Endothelial cell of umbilical vein (primary cell): ENCODE results near the gene FCGR3A. TPM values are rescaled to one million over a fixed set of nuclear protein-coding genes. Genes with fewer than 3 reads are reported as not detected.

Experiments used
- BruUV-seq: library from RNA; stranded (reverse); fragments of 400-500 nt; replicated peaks from 2 replicates; lab custom pipeline; 2021; lab: Mats Ljungman, UMichigan
- CTCF ChIA-PET: fragments of 300-600, 350-600 bp; sonication (Branson Sonifier 250); formaldehyde crosslinking; loops from one replicate; lab custom pipeline; 2021; ENCODE audit warnings: antibody characterized with exemption, inconsistent platforms; lab: Charles Lee
- POLR2A ChIA-PET: fragments of 300-600, 350-600 bp; sonication (Branson Sonifier 250); formaldehyde crosslinking; loops from one replicate; lab custom pipeline; 2021; ENCODE audit warnings: antibody characterized with exemption, inconsistent platforms; lab: Charles Lee
- DNase-seq: peaks from one replicate; pipeline ENCODE4 v3.0.0-alpha.2; 2011; ENCODE audit warnings: low read depth, low spot score
- FAIRE-seq: peaks from 2 replicates; lab custom pipeline; 2011; peaks lifted over from hg19 to GRCh38; lab: Jason Lieb, UNC
- H2AFZ ChIP-seq: 2 replicates; pipeline ENCODE4 v1.6.0; 2012; ENCODE audit warnings: low read depth, low read length, control low read depth, inconsistent platforms
- H3K27ac ChIP-seq: 2 replicates; pipeline ENCODE4 v1.5.1; 2011; ENCODE audit warnings: low read depth, mild to moderate bottlenecking, control low read depth, low read length, moderate library complexity; ENCODE audit not compliant: insufficient read depth
- H3K27me3 ChIP-seq, 2 experiments: 2 replicates each; pipeline versions ENCODE4 v1.6.0 to v1.6.1; 2011; ENCODE audit warnings: low read length in 2 of 2, mixed read lengths in 1 of 2; ENCODE audit not compliant: control insufficient read depth in 2 of 2, insufficient read depth in 2 of 2
- H3K36me3 ChIP-seq, 2 experiments: 2 replicates in 1 of 2; 3 replicates in 1 of 2; pipeline ENCODE4 v1.5.1; 2011; ENCODE audit warnings: low read length in 2 of 2, mild to moderate bottlenecking in 1 of 2, moderate library complexity in 1 of 2; ENCODE audit not compliant: control insufficient read depth in 2 of 2, insufficient read depth in 2 of 2; ENCODE audit errors: extremely low read depth in 1 of 2
- H3K4me1 ChIP-seq: 3 replicates; pipeline ENCODE4 v1.5.1; 2011; ENCODE audit warnings: mild to moderate bottlenecking, low read length; ENCODE audit not compliant: control insufficient read depth, insufficient read depth; ENCODE audit errors: extremely low read depth
- H3K4me2 ChIP-seq: 2 replicates; pipeline ENCODE4 v1.6.1; 2011; ENCODE audit warnings: low read length, control low read depth, mixed read lengths; ENCODE audit not compliant: insufficient read depth
- H3K4me3 ChIP-seq, 3 experiments: fragments of 200-600 bp in 1 of 3; sonication (generic), shearing (Covaris generic) in 1 of 3; replicated peaks in 1 of 3; 2 replicates each; pipeline ENCODE4 v1.5.1; 2011 to 2016; ENCODE audit warnings: control low read depth in 3 of 3, low read length in 3 of 3, mild to moderate bottlenecking in 2 of 3, inconsistent platforms in 1 of 3, low read depth in 1 of 3, moderate library complexity in 1 of 3; ENCODE audit not compliant: insufficient read depth in 1 of 3
- H3K79me2 ChIP-seq: 2 replicates; pipeline ENCODE4 v1.6.0; 2012; ENCODE audit warnings: low read length, inconsistent platforms; ENCODE audit not compliant: control insufficient read depth, insufficient read depth
- H3K9ac ChIP-seq: replicated peaks from 2 replicates; pipeline ENCODE3; 2011; ENCODE audit warnings: low read length, control low read depth; ENCODE audit not compliant: insufficient read depth; ENCODE audit errors: extremely low read depth
- H3K9me1 ChIP-seq: replicated peaks from 3 replicates; pipeline ENCODE4 v1.6.0; 2011; ENCODE audit warnings: mild to moderate bottlenecking, low read length; ENCODE audit not compliant: control insufficient read depth, insufficient read depth; ENCODE audit errors: extremely low read depth
- H3K9me3 ChIP-seq: replicated peaks from 2 replicates; pipeline ENCODE4 v1.5.1; 2012; ENCODE audit warnings: low read length, inconsistent platforms; ENCODE audit not compliant: control insufficient read depth, insufficient read depth
- H4K20me1 ChIP-seq: replicated peaks from 2 replicates; pipeline ENCODE3; 2011; ENCODE audit warnings: mild to moderate bottlenecking, low read length; ENCODE audit not compliant: control insufficient read depth, insufficient read depth; ENCODE audit errors: extremely low read depth
- CTCF ChIP-seq, 2 donors: IDR thresholded peaks; 1 replicate in 1 of 2; 2 replicates in 1 of 2; pipeline ENCODE4 v1.5.1; 2011; ENCODE audit warnings: low read length in 2 of 2, mild to moderate bottlenecking in 2 of 2, moderate library complexity in 2 of 2, control low read depth in 1 of 2, inconsistent platforms in 1 of 2, low read depth in 1 of 2; ENCODE audit not compliant: insufficient read depth in 1 of 2; ENCODE audit errors: extremely low read depth in 1 of 2
- EZH2 ChIP-seq: IDR thresholded peaks from 2 replicates; pipeline ENCODE4 v1.6.1; 2012; ENCODE audit warnings: borderline replicate concordance, low read depth, mild to moderate bottlenecking, moderate library complexity, low read length, inconsistent platforms; ENCODE audit not compliant: severe bottlenecking
- FOS ChIP-seq: IDR thresholded peaks from 2 replicates; pipeline ENCODE4 v1.6.1; 2011; ENCODE audit warnings: mild to moderate bottlenecking, low read length, moderate library complexity, borderline replicate concordance; ENCODE audit not compliant: insufficient read depth
- GATA2 ChIP-seq: IDR thresholded peaks from 2 replicates; pipeline ENCODE4 v1.7.0; 2011; ENCODE audit warnings: low read depth, mild to moderate bottlenecking, moderate library complexity, mixed read lengths, low read length; ENCODE audit not compliant: insufficient read length, insufficient read depth
- JUN ChIP-seq: IDR thresholded peaks from 2 replicates; pipeline ENCODE4 v1.6.1; 2011; ENCODE audit warnings: borderline replicate concordance, low read depth; ENCODE audit not compliant: insufficient read length, insufficient read depth
- MAX ChIP-seq: IDR thresholded peaks from 2 replicates; pipeline ENCODE4 v1.6.1; 2011; ENCODE audit not compliant: insufficient read depth, insufficient read length
- MYC ChIP-seq: IDR thresholded peaks from one replicate; pipeline ENCODE4 v1.6.1; 2011; ENCODE audit warnings: mild to moderate bottlenecking, low read depth, low read length
- POLR2A ChIP-seq: IDR thresholded peaks from 2 replicates; pipeline ENCODE4 v1.6.1; 2012; ENCODE audit warnings: low read depth, mild to moderate bottlenecking, control low read depth, low read length
- POLR2AphosphoS5 ChIP-seq: IDR thresholded peaks from 2 replicates; pipeline ENCODE4 v1.6.1; 2012; ENCODE audit warnings: low read depth, mild to moderate bottlenecking, control low read depth, low read length, moderate library complexity; ENCODE audit not compliant: insufficient read depth
- dilution Hi-C: fragments of 300-500 bp; cut with MboI; formaldehyde crosslinking; loops from one replicate; pipeline ENCODE4 v1.15.0; 2019; ENCODE audit warnings: low sequenced_read_pairs; ENCODE audit not compliant: extremely low pct_ligation_motif_present
- intact Hi-C: fragments of 100-400 bp; cut with micrococcal nuclease; formaldehyde crosslinking; loops from one replicate; pipeline ENCODE4 v1.10.0; 2022
- polyA plus RNA-seq, 4 experiments: library from polyadenylated mRNA; depleted of rRNA in 3 of 4; stranded (reverse) in 3 of 4; unstranded in 1 of 4; fragments of >200 nt; gene quantifications; 2 replicates each; pipeline versions ENCODE4 v1.2.1 to v1.2.3, GENCODE V29; 2011 to 2012; ENCODE audit warnings: missing spikeins in 1 of 4
- total RNA-seq: library from RNA; stranded (reverse); gene quantifications from 2 replicates; pipeline ENCODE4 v1.2.3, GENCODE V29; 2021

FCGR3A gene
- total and polyA plus RNA-seq, 2 donors (not counting 3 experiments of a cell fraction or from before 2014, with no cell fraction given), result not detected

GRCh38 chr1:161501234-161501633, 48.4 kb downstream of the FCGR3A start:
- no peak overlapping the region for H3K4me2 ChIP-seq
- H3K9ac ChIP-seq, result no peak overlapping the region
- POLR2A ChIA-PET, result no interaction called here
- H3K4me3 ChIP-seq, result no peak overlapping the region
- no peak overlapping the region for H3K27ac ChIP-seq
- H3K9me1 ChIP-seq, result no peaks in the 10 kb centered on the region
- H3K36me3 ChIP-seq, result no peaks in the 10 kb centered on the region
- no peaks in the 10 kb centered on the region for H4K20me1 ChIP-seq
- no peak for TF ChIP-seq MYC
- TF ChIP-seq CTCF (IDR thresholded peaks at IDR 0.05; ENCODE audit: extremely low read depth in 1 of 2, insufficient read depth in 1 of 2, low read depth in 1 of 2, low read length in 2 of 2), result no peak
- no peak for TF ChIP-seq GATA2
- TF ChIP-seq FOS, result no peak
- no peak for TF ChIP-seq POLR2A
- no peak for TF ChIP-seq POLR2AphosphoS5
- no peak for TF ChIP-seq EZH2
- no peak for TF ChIP-seq MAX
- TF ChIP-seq JUN, result no peak
- dilution Hi-C loops, result no loop called here
- FAIRE-seq (no peak), DNase-seq (no peak)
- no TSS peak for BruUV-seq
- CTCF ChIA-PET, result no interaction called here
- H3K79me2 ChIP-seq, result no peaks in the 10 kb centered on the region
- no peaks in the 10 kb centered on the region for H3K9me3 ChIP-seq
- H2AFZ ChIP-seq, result no peak overlapping the region
- intact Hi-C loops, result no loop called here
- H3K27me3 ChIP-seq, result peaks cover 2 to 4% of the 10 kb centered on the region in 2 experiments
- H3K4me1 ChIP-seq, result peaks cover 12% of the 10 kb centered on the region
